PC-9 (cell line): Measurements from ENCODE around the gene MMP12.

Source experiments
- EZH2 ChIP-seq: fragments of 200-600 bp; sonication (generic); IDR thresholded peaks from 2 replicates; pipeline ENCODE4 v1.8.0; 2017; ENCODE audit warnings: antibody characterized with exemption, low read depth
- TF ChIP-seq, protein P1 (sequence below): fragments of 200-600 bp; sonication (generic); conservative IDR thresholded peaks from 2 replicates; pipeline ENCODE4 v1.6.1; 2017; ENCODE audit warnings: mixed run types, antibody characterized with exemption, mild to moderate bottlenecking, moderate library complexity

DNA sequence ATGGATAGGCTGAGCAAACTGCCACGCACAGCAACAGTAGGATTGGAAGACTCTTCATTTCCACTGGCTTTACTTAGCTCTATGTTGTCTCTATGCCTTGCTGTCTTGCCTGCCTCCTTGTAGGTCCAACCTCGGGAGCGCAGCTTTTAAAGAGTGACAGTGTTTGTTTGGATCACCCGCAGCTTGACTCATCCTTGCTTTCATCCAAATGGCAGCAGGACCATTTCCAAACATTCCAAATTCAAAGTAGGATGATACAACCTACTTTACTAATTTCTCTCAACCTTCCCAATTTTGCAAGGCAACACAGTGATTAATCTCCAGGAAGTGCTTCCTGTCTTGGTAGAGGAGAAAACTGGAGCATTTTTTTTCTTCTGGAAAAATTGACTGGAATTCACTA lies 31.3 kb downstream of the MMP12 start, which contains the start of gene MMP3:
- TF ChIP-seq, protein P1, sequence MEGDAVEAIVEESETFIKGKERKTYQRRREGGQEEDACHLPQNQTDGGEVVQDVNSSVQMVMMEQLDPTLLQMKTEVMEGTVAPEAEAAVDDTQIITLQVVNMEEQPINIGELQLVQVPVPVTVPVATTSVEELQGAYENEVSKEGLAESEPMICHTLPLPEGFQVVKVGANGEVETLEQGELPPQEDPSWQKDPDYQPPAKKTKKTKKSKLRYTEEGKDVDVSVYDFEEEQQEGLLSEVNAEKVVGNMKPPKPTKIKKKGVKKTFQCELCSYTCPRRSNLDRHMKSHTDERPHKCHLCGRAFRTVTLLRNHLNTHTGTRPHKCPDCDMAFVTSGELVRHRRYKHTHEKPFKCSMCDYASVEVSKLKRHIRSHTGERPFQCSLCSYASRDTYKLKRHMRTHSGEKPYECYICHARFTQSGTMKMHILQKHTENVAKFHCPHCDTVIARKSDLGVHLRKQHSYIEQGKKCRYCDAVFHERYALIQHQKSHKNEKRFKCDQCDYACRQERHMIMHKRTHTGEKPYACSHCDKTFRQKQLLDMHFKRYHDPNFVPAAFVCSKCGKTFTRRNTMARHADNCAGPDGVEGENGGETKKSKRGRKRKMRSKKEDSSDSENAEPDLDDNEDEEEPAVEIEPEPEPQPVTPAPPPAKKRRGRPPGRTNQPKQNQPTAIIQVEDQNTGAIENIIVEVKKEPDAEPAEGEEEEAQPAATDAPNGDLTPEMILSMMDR, result no peak
- TF ChIP-seq EZH2, result no peak
